ENCODE measurements around the gene TRAF3.
A peak's percentile ranks its signal among the peaks of the same experiment; 100 is the strongest.
"Not testable (repeated sequence)": the region's sequence is repeated elsewhere in the genome, so short reads cannot be mapped to it uniquely, and the experiment has no call there.

The TRAF3 gene

DNA sequence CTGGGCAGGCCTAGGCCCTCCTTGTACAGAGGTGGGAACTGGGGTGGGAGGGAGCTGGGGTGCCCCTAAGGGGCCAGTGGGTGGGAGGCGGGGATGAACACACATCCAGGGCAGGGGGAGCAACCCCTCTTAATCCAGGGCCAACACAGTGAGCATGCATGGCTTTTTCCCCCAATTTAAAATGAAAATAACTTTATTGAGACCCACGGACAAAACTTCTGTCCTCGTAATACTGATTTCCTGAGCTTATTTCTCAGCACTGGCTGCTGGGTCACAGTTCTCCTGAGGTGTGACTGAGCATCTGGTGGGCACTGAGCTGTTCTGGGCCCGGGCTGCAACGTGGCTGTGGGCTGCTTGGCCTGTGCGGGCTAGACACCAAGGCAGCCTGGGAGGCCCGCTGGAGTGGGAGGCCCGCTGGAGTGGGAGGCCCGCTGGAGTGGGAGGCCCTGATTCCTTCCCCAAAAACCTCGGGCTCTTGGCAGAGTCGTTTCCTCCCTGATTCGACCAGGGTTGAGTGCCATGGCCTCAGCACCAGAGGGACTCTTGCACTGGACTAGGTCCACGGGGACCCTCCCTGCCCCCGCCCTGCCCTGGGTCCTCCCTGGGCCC is 24.9 kb upstream of the TRAF3 start:
- DNase-seq: no peak

DNA sequence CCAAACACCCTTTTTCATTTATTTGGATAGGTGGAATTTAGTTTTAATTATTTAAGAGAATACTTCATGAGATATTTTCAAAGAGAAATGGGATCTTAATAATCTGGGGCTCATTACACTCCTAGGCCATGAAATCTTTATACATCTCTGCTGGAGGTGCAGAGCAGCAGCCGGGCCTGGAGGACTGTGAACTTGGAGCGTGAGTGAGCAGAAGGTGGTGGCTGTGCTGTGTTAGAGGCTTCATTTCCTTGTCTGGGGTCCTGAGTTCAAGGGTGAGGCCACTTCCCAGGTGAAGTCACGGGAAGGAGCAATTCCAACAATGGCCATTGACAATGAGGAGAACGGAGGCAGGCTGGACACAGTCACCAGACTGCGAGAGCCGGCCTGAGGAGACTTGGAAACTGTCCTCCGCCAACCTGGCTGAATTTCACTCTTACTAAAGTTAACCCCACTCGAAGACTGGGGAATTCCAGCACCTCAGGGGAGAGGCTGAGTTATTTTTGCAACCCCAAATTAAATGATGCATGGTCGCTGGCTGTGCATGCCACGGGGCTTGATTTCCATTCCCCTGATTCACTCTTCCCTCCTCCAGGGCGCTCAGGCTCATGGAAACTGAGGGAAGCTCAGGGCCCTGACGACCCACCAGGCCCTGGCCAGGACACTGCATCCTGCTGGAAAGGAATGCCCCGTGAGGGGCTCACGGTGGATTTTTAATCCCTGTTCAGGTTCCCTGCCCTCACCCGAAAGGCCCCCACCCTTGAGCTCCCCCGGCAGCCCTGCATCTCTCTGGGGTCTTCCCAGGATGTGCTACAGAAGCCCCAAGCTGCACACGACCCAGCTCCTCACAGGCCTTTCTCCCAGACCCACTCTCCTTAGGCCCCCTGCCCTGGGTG is 22.6 kb upstream of the TRAF3 start:
- DNase-seq: no peak

DNA sequence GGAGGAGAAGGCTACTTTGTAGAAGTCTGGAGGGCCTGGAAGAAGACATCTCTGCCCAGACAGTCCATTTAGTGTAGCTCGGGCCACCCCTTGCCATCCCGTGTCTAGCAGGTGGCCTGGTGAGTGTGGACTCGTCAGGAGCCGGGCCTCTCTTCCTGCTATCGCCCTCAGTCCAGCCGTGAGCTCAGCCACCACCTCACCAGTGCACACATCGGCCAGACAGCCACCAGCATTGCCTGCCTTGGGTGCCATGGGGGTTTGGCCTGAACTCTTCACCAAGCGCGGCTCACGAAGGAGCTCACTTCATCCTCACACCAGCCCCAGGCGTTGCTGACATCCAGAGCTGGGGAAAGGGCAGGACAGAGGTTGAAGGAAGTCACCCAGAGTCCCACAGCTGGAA is 19.6 kb upstream of the TRAF3 start:
- DNase-seq: no peak

DNA sequence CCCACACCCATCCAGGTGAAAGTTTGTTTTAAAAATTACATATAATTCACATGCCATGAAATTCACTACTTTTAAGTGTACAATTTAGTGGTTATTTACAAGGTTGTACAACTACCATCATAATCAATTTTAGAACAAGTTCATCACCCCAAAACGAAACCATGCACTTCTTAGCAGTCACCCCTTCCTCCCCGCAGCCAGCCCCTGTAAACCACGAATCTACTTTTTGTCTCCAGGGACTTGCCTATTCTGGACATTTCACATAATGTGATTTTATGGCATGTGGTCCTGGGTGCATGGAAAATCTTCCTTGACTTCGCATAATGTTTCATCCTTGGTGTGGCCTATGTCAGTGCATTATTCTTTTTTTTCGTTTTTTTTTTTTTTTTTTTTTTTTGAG is 19.2 kb upstream of the TRAF3 start:
- DNase-seq: no peak

DNA sequence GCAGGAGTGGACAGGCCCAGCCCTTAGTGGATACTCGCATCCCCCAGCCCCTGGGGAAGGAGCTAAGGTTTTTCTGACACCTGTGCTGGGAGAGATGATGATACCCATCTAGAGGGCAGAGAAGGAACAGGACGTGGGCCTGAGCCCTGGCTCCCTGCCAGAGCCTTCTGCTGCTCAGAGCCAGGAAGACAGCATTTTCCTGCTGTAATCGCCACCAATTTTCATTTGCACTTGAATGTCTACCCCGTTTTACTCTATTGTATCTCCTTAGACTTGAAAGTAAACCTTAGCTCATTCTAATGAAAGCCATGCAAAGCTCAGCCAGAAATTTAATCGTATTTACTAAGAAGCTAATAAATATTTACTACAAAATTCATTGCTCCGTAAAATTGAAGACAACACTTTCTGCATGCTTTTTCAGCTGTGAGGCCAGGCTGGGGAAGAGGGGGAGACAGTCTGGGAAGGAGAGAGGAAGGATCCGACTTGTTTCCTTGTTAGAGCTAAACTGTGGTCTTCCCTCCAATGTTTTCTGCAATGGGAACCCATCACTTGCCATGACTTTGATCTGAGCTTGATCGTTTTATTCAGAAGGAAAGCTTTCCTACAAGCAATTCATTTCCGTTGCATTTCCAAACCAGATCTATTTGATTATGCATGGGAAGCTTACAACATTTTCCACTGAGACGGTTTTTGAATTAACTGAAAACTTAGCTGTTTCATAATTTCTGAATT is 17.6 kb upstream of the TRAF3 start:
- peak; percentile 38 for DNase-seq

DNA sequence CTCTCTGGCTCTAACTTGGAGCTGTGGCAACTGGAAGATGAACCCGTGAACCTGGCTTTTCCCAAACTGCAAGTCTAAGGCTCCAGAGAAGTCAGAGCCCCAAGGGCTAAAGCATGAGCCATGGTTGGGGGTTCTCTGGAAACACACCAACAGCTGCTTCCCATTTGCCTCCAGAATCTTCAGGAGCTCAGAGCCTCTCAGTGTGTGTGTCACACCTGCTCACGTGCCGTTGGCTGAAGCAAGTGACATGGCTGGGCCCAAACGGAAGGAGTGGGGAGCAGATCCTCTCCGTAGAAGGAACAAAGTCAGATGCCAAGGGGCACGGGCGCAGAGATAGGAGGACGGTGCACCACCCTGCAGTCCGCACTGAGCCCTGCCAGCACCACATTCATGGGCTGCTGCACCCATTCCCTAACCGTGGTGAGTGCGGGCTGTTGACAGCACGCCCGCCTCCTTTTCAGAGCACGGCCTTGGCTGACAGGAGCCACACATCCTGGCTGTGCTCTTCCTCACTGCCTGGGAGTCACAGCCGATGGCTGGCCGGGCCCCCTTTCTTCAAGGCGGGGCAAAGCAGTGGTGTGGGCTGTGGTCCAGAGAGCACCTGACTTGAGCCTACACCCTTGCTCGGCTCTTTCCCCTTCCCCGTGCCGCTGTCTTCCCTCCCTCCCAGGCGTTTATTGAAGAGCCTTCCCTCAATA is 16.6 kb upstream of the TRAF3 start:
- DNase-seq: no peak

DNA sequence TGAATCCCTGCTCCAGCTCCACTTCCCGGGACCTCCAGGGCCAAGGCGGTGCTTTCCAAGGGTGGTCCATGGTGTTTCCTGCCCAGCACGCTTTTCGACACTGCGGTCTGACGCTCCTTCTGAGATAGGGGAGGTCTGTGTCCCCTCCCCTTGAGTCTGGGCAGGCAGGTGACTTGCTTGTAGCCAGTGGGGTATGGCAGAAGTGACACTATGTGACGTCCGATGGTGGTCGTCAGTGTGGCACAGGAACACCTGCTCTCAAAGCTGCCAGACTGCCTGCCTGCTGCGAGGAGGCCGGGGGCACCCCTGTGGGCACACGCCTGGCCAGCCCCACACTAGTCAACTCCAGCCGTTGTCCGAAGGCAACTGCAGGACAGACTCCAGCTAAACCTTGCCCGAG is 16.0 kb upstream of the TRAF3 start:
- DNase-seq: no peak

DNA sequence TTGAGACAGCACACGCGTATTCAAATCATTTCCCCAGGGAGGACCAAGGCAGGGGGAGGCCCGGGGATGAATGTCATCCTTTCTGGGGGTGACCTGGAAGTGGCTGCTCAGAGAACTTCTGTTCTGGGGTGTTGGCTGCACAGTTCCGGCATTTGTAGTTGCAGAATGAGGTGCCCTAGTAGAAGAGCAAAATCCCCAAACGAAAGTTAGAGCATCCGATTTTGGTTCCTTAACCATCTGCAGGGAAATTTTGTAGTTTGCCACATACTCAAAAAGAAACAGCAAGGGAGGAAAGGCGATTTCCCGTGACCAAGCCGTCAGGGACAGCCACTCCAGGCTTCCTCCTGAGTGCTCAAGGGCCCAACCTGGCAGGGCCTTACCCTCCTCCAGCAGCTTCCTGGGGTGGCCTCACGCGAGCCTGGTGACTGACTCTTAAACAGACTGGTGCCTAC is 13.0 kb upstream of the TRAF3 start:
- DNase-seq: no peak

DNA sequence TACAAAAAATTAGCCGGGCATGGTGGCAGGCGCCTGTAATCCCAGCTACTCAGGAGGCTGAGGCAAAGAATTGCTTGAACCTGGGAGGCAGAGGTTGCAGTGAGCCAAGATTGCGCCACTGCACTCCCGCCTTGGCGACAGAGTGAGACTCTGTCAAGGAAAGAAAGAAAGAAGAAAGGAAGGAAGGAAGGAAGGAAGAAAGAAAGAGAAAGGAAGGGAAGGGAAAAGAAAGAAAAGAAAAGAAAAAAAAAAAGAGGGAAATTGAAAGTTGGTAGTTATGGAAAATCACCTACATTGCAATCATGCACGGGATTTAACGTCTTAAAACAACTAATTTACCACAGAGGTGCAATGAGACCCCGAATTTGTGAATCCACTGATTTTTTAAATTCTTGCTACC is 11.5 kb upstream of the TRAF3 start:
- not testable (repeated sequence) for DNase-seq

DNA sequence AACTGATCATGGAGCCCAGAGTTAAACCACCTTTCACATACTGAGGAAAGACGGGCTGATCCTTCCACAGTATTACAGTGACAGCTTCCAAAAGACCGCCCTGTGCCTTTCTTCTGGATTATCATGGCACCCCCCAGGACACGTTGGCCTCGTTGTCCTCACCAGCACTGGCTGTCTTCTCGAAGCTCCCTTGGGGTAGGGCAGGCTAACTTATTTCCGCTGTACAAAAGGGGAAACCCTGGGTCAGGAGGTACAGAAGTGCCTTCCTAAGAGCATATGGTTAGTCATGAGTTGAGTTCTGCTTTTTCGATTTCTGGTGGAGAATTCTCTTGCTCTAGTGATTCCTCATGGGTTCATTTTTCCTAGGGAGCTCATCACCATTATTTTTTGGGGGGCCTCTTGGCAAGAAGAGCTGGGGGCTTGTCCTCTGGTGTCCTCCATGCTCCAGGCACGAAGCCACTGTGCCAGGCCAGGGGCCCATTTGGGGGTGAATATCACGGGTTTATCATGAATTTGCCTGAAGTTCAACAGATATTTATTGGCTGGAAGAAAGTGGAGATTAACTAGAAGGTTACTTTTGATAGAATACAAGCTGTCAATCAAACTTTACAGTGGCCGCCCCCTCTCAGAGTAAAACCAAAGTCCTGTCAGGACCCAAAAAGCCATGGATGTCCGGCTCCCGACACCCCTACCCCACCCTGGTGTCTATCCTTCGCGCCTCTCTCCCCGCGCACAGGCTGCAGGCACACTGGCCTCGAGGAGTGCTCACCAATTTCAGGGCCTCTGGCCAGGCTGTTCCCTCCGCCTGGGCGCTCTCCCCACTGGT is 8.8 kb upstream of the TRAF3 start:
- no peak for DNase-seq

DNA sequence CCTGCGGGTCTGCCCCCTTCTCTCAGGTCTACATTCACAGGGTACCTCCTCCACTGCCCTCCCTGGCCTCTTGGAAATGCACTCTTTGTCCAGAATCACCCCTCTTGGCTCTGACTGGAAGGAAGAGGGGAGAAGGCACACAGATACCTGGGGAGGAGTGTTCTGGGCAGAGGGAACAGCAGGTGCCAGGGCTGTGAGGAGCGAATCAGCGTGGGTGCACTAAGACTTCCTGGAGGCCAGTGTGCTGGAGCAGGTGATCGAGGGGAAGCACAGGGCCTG is 8.3 kb upstream of the TRAF3 start:
- no peak for DNase-seq

DNA sequence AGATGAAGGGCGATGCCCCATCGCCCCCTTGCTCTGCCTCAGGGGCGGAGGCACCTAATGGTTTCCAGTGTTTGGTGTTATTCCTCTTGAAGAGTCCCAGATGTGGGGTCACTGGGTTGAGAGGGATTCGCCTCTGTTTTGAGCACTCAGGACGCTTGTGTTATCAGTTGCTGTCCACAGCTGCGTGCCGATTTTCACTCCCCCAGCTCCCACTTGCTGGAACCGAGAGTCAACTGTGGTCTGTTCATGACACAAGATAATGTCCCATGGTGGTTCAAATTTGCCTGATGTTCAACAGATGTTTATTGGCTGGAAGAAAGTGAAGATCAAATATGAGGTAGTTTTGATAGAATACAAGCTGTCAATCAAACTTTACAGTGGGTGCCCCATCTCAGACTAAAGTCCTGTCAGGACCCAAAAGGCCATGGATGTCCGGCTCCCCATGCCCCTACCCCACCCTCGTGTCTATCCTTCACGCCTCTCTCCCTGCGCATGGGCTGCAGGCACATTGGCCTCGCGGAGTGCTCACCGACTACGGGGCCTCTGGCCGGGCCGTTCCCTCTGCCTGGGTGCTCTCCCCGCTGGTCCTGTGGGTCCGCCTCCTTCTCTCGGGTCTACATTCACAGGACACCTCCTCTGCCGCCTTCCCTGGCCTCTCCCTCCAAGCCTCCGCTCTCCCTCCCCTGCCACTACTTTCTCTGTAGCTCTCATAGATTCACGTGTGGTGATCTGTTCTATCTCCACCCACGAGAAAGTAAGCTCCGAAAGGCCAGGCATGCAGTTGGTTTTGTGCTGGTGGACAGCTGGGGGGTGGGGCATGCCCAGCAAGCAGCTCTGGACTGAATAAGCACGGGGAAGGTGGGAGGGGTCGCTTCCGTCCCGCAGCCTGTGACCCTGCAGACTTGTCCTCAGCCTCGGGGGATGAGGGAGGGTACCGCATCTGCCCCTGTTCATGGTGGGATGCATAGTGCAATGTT is 6.8 kb upstream of the TRAF3 start:
- DNase-seq: no peak

DNA sequence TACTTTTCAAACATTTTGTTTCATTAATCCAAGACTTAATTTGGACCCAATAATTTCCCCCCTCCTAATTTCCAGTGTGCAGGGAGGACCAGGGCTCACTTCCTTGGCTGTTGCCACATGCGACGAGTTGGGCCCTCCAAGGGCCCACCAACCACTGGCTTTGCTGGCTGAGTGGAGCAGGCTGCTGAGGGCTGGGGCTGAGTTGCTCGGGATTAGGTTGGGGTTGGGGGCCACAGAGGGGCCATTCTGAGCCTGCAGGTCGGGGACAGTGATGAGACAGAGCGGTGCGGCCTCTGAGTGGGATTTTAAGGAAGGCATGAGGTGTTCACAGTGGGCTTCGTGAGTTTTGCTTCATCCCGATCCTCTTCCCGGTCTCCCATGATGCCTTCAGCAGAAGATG is 6.1 kb upstream of the TRAF3 start:
- no peak for DNase-seq

DNA sequence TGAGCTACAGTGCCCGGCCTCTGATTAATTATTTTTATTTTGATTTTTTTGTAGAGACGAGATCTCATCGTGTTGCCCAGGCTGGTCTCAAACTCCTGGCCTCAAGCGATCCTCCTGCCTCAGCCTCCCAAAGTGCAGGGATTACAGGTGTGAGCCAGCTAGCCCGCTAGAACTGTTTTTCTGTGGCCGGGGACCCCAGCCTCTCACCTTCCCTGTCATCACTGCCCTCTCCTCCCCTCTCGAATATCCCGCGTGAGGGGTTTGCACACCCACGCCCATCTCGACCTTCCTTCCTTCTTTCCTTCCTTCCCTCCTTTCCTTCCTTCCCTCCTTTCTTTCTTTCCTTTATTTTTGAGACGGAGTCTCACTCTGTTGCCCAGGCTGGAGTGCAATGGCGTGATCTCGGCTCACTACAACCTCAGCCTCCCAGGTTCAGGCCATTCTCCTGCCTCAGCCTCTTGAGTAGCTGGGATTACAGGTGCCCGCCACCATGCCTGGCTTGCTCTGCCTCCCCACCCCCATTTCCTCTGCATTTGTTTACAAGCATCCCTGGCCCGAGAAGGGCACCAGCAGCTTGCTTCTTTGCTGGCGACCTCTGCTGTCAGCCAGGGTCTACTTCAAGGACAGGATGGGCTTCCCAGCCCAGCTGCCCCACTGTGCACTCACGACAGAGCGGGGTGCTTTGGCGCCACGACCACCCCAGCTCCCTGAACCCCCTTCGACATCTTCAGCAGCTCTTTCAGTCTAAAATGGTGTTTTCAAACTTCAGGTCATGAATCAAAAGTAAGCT is 4.3 kb upstream of the TRAF3 start:
- peak; percentile 9 for DNase-seq

DNA sequence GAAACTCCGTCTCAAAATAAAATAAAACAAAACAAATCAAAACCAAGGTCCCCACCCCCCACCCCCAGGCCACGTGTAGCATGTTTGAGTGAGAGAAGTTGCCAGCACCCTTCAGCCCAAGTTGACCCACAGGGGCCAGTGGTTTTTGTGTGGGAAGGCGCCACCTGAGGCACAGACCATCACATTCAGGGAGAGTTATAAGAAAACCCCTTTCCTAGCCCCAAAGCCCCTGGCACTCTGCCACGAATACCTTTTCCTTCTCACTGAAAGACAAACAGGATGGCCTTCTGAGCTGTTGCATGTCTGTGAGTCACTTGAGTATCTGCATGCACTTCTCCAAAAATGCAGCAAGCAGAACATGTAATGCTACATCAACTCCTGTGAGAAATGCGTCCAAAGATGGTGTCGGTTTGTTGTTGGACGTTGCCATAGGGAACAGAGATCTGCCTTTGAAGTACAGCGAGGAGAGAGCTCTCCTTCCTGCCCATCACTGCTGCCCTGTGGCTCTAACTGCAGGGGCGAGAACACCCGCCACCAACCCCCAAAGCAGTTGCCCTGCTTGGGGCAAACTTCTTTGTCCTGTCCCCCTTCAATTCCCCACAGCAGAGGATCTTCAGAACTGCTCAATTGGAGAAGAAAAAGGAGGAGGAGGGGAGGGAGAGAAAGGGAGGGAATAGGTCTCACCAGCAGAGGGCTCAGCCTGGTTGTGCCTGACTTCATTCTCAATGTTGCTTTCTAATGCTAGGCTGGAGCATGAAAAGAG is 2.7 kb upstream of the TRAF3 start:
- DNase-seq: peak; percentile 58

DNA sequence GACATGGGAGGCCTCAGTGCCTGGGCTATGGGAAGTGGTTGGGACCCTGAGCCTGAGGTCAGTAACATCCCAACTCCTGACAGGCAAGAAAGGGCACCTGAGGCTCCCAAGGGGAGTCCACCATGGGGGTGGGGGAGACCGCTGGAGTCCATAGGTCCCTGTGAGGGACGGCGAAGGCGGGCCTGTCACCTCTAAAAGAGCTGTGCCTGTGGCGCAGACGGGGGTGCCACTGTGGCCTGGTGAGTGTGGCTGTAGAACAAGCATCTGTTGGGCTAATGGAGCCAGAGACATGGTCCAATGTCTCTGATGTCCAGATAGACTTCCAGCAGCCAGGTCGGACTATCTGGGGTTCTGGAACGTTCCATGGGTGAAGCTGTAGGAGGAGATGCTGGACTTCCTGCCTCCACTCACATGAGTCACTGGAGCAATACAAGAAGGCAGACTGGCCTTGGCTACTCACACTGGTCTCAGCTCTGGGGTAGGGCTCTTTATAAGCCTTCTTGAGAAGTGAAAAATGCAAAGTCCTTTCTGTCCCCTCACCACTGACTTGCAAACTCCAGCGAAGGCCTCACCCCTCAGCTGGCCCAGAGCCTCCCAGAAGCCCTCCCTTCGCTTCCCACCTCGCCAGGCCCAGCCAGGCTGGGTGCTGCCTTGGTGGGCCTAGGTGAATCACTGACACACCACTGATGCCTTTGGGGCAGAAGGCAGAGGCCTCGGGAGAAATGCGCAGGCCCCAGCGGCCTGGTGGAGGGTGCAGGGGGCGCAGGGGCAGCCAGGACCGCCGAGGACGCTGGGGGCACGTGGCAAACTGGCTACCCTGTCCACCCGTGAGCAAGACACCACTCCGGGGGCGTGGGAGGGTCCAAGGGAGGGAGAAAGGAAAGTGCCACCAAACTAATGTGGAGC is 1.1 kb upstream of the TRAF3 start:
- no peak for DNase-seq

DNA sequence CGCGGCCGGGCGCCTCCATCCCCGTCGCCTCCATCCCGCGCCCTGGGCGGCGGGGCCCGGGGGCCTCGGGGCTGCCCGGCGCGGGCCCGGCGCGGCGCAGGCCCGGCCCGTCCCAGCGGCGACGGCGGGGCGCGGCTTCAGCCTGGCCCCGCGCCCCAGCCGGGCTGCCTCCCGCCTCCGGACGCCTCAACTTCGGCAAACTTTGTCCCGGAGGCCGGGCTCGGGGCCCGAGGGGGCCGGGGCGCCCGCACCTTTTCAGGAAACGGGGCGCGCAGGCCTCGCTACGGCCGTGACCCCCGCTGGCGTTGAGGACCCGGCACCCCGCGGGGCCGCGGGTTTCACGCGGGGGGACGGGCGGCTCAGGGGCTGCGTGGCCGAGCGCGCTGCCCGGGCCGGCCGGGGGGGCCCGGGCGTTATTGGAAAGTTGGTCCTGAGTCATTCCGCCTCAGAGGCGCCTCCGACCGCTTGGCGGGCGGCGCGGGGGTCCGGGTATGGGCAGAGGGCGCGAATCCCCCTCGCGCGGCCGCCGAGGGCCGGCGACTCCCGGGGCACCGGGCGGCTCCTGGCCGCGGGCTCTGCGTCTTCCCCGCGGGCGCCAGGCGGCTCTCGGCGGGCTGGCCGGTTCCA is 575 bp downstream of the TRAF3 start:
- peak; percentile 24 for DNase-seq
